ENCODE data around the gene CPEB4. TPM values are rescaled to one million over a fixed set of nuclear protein-coding genes. Genes with fewer than 3 reads are reported as not detected.

CPEB4 gene
- total RNA-seq, 1 experiment from 2014 or later: 8.7 TPM

GRCh38 chr5:173960986-173961385 lies 72.8 kb downstream of the CPEB4 start:
- Mint-ChIP-seq H3K9me3 (no peaks in the 10 kb centered on the region), H3K4me1 (peaks cover 30 to 32% of the 10 kb centered on the region in 2 experiments), H3K4me3 (no peak overlapping the region), H3K27ac (peak overlapping the region in 1 of 3 experiments; percentile 65; a peak in 1 of 7 replicates), H3K27me3 (ENCODE audit: low read depth) (no peaks in the 10 kb centered on the region; the same call in 1 of the 2 replicates), H3K36me3 (ENCODE audit: insufficient read depth in 1 of 3, low read depth in 3 of 3) (no peaks in the 10 kb centered on the region)
- Histone ChIP-seq H3K23ac (ENCODE audit: insufficient read length, low read depth, low read length) (no peak overlapping the region), H3K4me1 (ENCODE audit: insufficient read depth, low read length) (peaks cover 12% of the 10 kb centered on the region; the same call in 1 of the 2 replicates), H3K9me3 (ENCODE audit: control insufficient read depth, low read depth, low read length) (no peaks in the 10 kb centered on the region), H4K5ac (ENCODE audit: insufficient read length, low read depth, low read length) (no peak overlapping the region), H3K9ac (ENCODE audit: extremely low read depth, insufficient read length, low read length) (no peak overlapping the region), H2BK5ac (ENCODE audit: insufficient read length, low read length) (no peak overlapping the region), H3K18ac (ENCODE audit: insufficient read length, low read depth, low read length) (no peak overlapping the region), H4K91ac (ENCODE audit: insufficient read length, low read depth, low read length) (no peak overlapping the region), H4K20me1 (ENCODE audit: control insufficient read depth, insufficient read depth, insufficient read length) (no peaks in the 10 kb centered on the region), H2BK120ac (ENCODE audit: low read depth, low read length, poor library complexity, severe bottlenecking) (no peak overlapping the region), H4K8ac (replicated peaks; ENCODE audit: insufficient read length, low read depth, low read length) (no peak overlapping the region), H2AK5ac (ENCODE audit: insufficient read length, low read length) (no peak overlapping the region), H3T11ph (ENCODE audit: low read length) (no peak overlapping the region), H2BK15ac (ENCODE audit: low read depth, low read length) (no peak overlapping the region), H3K27ac (ENCODE audit: insufficient read length, low read depth, low read length) (no peak overlapping the region), H3K4ac (ENCODE audit: low read depth, low read length) (no peak overlapping the region), H3K4me2 (ENCODE audit: insufficient read depth, insufficient read length, low read length) (no peak overlapping the region), H3K23me2 (ENCODE audit: insufficient read length, low read depth, low read length, poor library complexity, severe bottlenecking) (no peaks in the 10 kb centered on the region), H3K79me1 (ENCODE audit: insufficient read depth, low read depth, low read length, poor library complexity, severe bottlenecking) (no peaks in the 10 kb centered on the region), H3K27me3 (ENCODE audit: insufficient read depth, low read length) (no peaks in the 10 kb centered on the region), H2AFZ (ENCODE audit: low read length) (no peak overlapping the region), H3K79me2 (ENCODE audit: insufficient read depth, low read length) (no peaks in the 10 kb centered on the region), H3K14ac (ENCODE audit: insufficient read depth, low read length) (no peak overlapping the region), H2BK20ac (ENCODE audit: low read depth, low read length, poor library complexity, severe bottlenecking) (no peak overlapping the region), H2BK12ac (ENCODE audit: insufficient read length, low read depth, low read length) (no peak overlapping the region), H3K56ac (ENCODE audit: insufficient read length, low read depth, low read length) (no peak overlapping the region)
- TF ChIP-seq, protein P1, sequence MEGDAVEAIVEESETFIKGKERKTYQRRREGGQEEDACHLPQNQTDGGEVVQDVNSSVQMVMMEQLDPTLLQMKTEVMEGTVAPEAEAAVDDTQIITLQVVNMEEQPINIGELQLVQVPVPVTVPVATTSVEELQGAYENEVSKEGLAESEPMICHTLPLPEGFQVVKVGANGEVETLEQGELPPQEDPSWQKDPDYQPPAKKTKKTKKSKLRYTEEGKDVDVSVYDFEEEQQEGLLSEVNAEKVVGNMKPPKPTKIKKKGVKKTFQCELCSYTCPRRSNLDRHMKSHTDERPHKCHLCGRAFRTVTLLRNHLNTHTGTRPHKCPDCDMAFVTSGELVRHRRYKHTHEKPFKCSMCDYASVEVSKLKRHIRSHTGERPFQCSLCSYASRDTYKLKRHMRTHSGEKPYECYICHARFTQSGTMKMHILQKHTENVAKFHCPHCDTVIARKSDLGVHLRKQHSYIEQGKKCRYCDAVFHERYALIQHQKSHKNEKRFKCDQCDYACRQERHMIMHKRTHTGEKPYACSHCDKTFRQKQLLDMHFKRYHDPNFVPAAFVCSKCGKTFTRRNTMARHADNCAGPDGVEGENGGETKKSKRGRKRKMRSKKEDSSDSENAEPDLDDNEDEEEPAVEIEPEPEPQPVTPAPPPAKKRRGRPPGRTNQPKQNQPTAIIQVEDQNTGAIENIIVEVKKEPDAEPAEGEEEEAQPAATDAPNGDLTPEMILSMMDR (conservative IDR thresholded peaks at IDR 0.05): no peak
- no CpG with 5 or more reads among the region's 2 CpGs for WGBS (ENCODE audit: extremely low coverage, insufficient read length, low lambda C conversion rate)
- no peak for DNase-seq

Data from H9 (cell line).